IPS-NIHi7 (cell line): Measurements from ENCODE around the gene TEKT2.

Source experiments
- DNase-seq: peaks from one replicate; pipeline ENCODE4 v3.0.0; 2012; ENCODE audit warnings: mixed read lengths; ENCODE audit errors: extremely low spot score

The TEKT2 gene

GRCh38 chr1:36128126-36128904 is 44.4 kb downstream of the TEKT2 start:
- DNase-seq, result no peak

- no peak for DNase-seq
Observed at GRCh38 chr1:36128905-36129206, 45.0 kb downstream of the TEKT2 start.

GRCh38 chr1:36132029-36132428 is 48.1 kb downstream of the TEKT2 start:
- DNase-seq, result no peak

GRCh38 chr1:36133484-36133883 is 49.6 kb downstream of the TEKT2 start:
- no peak for DNase-seq

GRCh38 chr1:36134031-36134430 is 50.1 kb downstream of the TEKT2 start:
- DNase-seq, result no peak

- DNase-seq, result peak; percentile 95
Observed at GRCh38 chr1:36134505-36135329, 50.8 kb downstream of the TEKT2 start.

- no peak for DNase-seq
Observed at GRCh38 chr1:36135330-36135667, 51.4 kb downstream of the TEKT2 start.

GRCh38 chr1:36135796-36136195 is 51.9 kb downstream of the TEKT2 start:
- no peak for DNase-seq

- no peak for DNase-seq
Observed at GRCh38 chr1:36136535-36136934, 52.6 kb downstream of the TEKT2 start.

- no peak for DNase-seq
Observed at GRCh38 chr1:36137226-36137625, 53.3 kb downstream of the TEKT2 start.

GRCh38 chr1:36137776-36138175 is 53.9 kb downstream of the TEKT2 start:
- DNase-seq, result no peak
